HepG2 (cell line): Measurements from ENCODE around the gene FUT8. TPM values are rescaled to one million over a fixed set of nuclear protein-coding genes. Genes with fewer than 3 reads are reported as not detected.

Source experiments
- GPBP1L1 ChIP-seq: sonication (generic); formaldehyde crosslinking; IDR thresholded peaks from 2 replicates; pipeline ENCODE4 v1.5.0; 2020; ENCODE audit warnings: mild to moderate bottlenecking, missing genetic modification reagents
- JUND ChIP-seq: sonication (generic); formaldehyde crosslinking; IDR thresholded peaks from 2 replicates; pipeline ENCODE4 v1.8.0; 2022; ENCODE audit warnings: mild to moderate bottlenecking, missing genetic modification reagents
- KDM2A ChIP-seq: sonication (generic); formaldehyde crosslinking; IDR thresholded peaks from 2 replicates; pipeline ENCODE4 v1.4.0; 2020; ENCODE audit warnings: low read depth, missing genetic modification reagents, borderline replicate concordance
- MAF1 ChIP-seq: sonication (generic); formaldehyde crosslinking; IDR thresholded peaks from 2 replicates; pipeline ENCODE4 v1.5.0; 2020; ENCODE audit warnings: missing genetic modification reagents, borderline replicate concordance
- NFRKB ChIP-seq: fragments of 450-650 bp; IDR thresholded peaks from 2 replicates; pipeline ENCODE4 v1.6.1; 2017
- PTBP1 ChIP-seq: fragments of 200-400 bp; formaldehyde crosslinking; IDR thresholded peaks from 2 replicates; pipeline ENCODE4 v1.6.1; 2018; ENCODE audit warnings: low read length, low read depth; ENCODE audit not compliant: poor library complexity, severe bottlenecking
- THRA ChIP-seq: sonication (generic); formaldehyde crosslinking; IDR thresholded peaks from 2 replicates; pipeline ENCODE4 v1.4.0; 2020; ENCODE audit warnings: missing genetic modification reagents, borderline replicate concordance
- ZFP90 ChIP-seq: sonication (generic); formaldehyde crosslinking; IDR thresholded peaks from 2 replicates; pipeline ENCODE4 v1.8.0; 2022; ENCODE audit warnings: missing genetic modification reagents, mild to moderate bottlenecking, inconsistent platforms, borderline replicate concordance
- ZMYM2 ChIP-seq: sonication (generic); formaldehyde crosslinking; IDR thresholded peaks from 2 replicates; pipeline ENCODE4 v1.8.0; 2022; ENCODE audit warnings: mild to moderate bottlenecking, missing genetic modification reagents
- polyA plus RNA-seq, 8 experiments: library from polyadenylated mRNA; depleted of rRNA in 3 of 8; stranded (reverse) in 7 of 8; unstranded in 1 of 8; fragments of >200 nt; fragmentation: Illumina TruSeq in 4 of 8; extraction: Trizol in 4 of 8; gene quantifications; 2 replicates each; pipeline versions ENCODE4 v1.2.1 to v1.2.3, GENCODE V29; 2011 to 2016; ENCODE audit warnings: low read depth in 4 of 8, missing spikeins in 1 of 8, mixed read lengths in 1 of 8; ENCODE audit not compliant: insufficient read depth in 1 of 8
- total RNA-seq, 5 experiments: library from RNA; depleted of rRNA; stranded (reverse); fragments of >200 nt; fragmentation: Illumina TruSeq; extraction: Trizol; gene quantifications; 2 replicates each; pipeline ENCODE4 v1.2.3, GENCODE V29; 2016; ENCODE audit warnings: low read depth in 1 of 5
- TF ChIP-seq, protein P1 (sequence below): sonication (generic); formaldehyde crosslinking; IDR thresholded peaks from 2 replicates; pipeline ENCODE4 v1.5.0; 2020; ENCODE audit warnings: mild to moderate bottlenecking, missing genetic modification reagents, borderline replicate concordance
- TF ChIP-seq, protein P2 (sequence below): sonication (generic); formaldehyde crosslinking; IDR thresholded peaks from 2 replicates; pipeline ENCODE4 v1.5.0; 2020; ENCODE audit warnings: mild to moderate bottlenecking, missing genetic modification reagents, moderate library complexity
- TF ChIP-seq, protein P3 (sequence below): sonication (generic); formaldehyde crosslinking; conservative IDR thresholded peaks from 2 replicates; pipeline ENCODE4 v1.4.0; 2020; ENCODE audit warnings: mild to moderate bottlenecking, missing genetic modification reagents, moderate library complexity
- TF ChIP-seq, protein P4 (sequence below), 2 experiments: sonication (generic) in 1 of 2; formaldehyde crosslinking in 1 of 2; IDR thresholded peaks; 2 replicates each; pipeline versions ENCODE4 v1.5.1 to v1.6.1; 2011 to 2020; ENCODE audit warnings: borderline replicate concordance in 1 of 2, low read depth in 1 of 2, low read length in 1 of 2, mild to moderate bottlenecking in 1 of 2, missing genetic modification reagents in 1 of 2, moderate library complexity in 1 of 2
- TF ChIP-seq, protein P5 (sequence below): sonication (generic); formaldehyde crosslinking; IDR thresholded peaks from 2 replicates; pipeline ENCODE4 v1.4.0; 2020; ENCODE audit warnings: missing genetic modification reagents, mild to moderate bottlenecking, borderline replicate concordance

Gene FUT8
- total and polyA plus RNA-seq, 2 of the 13 experiments (the other 11 are each of a cell fraction or from before 2014, with no cell fraction given): 9.3 to 17.5 TPM

GRCh38 chr14:65411656-65412031, 886 bp upstream of the FUT8 start (continued):
- TF ChIP-seq, protein P1, sequence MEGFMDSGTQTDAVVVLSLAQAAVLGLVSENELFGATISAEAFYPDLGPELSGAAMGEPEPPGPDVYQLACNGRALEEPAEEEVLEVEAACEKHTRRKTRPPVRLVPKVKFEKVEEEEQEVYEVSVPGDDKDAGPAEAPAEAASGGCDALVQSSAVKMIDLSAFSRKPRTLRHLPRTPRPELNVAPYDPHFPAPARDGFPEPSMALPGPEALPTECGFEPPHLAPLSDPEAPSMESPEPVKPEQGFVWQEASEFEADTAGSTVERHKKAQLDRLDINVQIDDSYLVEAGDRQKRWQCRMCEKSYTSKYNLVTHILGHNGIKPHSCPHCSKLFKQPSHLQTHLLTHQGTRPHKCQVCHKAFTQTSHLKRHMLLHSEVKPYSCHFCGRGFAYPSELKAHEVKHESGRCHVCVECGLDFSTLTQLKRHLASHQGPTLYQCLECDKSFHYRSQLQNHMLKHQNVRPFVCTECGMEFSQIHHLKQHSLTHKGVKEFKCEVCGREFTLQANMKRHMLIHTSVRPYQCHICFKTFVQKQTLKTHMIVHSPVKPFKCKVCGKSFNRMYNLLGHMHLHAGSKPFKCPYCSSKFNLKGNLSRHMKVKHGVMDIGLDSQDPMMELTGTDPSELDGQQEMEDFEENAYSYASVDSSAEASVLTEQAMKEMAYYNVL (CRISPR knock-in tag): 0 out of 2 replicates have a peak, but pooled peaks have one; percentile 39
- TF ChIP-seq ZFP90 (CRISPR knock-in tag) (0 out of 2 replicates have a peak, but pooled peaks have one; percentile 20), NFRKB (no peak), THRA (CRISPR knock-in tag) (0 out of 2 replicates have a peak, but pooled peaks have one; percentile 22), JUND (CRISPR knock-in tag) (no peak), GPBP1L1 (no peak), ZMYM2 (CRISPR knock-in tag) (no peak), PTBP1 (peak; percentile 8), KDM2A (CRISPR knock-in tag) (no peak), MAF1 (CRISPR knock-in tag) (0 out of 2 replicates have a peak, but pooled peaks have one; percentile 49)
- TF ChIP-seq, protein P2, sequence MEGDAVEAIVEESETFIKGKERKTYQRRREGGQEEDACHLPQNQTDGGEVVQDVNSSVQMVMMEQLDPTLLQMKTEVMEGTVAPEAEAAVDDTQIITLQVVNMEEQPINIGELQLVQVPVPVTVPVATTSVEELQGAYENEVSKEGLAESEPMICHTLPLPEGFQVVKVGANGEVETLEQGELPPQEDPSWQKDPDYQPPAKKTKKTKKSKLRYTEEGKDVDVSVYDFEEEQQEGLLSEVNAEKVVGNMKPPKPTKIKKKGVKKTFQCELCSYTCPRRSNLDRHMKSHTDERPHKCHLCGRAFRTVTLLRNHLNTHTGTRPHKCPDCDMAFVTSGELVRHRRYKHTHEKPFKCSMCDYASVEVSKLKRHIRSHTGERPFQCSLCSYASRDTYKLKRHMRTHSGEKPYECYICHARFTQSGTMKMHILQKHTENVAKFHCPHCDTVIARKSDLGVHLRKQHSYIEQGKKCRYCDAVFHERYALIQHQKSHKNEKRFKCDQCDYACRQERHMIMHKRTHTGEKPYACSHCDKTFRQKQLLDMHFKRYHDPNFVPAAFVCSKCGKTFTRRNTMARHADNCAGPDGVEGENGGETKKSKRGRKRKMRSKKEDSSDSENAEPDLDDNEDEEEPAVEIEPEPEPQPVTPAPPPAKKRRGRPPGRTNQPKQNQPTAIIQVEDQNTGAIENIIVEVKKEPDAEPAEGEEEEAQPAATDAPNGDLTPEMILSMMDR (CRISPR knock-in tag): peak; percentile 17; the same call in 1 of the 2 replicates
- TF ChIP-seq, protein P3, sequence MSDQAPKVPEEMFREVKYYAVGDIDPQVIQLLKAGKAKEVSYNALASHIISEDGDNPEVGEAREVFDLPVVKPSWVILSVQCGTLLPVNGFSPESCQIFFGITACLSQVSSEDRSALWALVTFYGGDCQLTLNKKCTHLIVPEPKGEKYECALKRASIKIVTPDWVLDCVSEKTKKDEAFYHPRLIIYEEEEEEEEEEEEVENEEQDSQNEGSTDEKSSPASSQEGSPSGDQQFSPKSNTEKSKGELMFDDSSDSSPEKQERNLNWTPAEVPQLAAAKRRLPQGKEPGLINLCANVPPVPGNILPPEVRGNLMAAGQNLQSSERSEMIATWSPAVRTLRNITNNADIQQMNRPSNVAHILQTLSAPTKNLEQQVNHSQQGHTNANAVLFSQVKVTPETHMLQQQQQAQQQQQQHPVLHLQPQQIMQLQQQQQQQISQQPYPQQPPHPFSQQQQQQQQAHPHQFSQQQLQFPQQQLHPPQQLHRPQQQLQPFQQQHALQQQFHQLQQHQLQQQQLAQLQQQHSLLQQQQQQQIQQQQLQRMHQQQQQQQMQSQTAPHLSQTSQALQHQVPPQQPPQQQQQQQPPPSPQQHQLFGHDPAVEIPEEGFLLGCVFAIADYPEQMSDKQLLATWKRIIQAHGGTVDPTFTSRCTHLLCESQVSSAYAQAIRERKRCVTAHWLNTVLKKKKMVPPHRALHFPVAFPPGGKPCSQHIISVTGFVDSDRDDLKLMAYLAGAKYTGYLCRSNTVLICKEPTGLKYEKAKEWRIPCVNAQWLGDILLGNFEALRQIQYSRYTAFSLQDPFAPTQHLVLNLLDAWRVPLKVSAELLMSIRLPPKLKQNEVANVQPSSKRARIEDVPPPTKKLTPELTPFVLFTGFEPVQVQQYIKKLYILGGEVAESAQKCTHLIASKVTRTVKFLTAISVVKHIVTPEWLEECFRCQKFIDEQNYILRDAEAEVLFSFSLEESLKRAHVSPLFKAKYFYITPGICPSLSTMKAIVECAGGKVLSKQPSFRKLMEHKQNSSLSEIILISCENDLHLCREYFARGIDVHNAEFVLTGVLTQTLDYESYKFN (CRISPR knock-in tag): 0 out of 2 replicates have a peak, but pooled peaks have one; percentile 14
- TF ChIP-seq, protein P4, sequence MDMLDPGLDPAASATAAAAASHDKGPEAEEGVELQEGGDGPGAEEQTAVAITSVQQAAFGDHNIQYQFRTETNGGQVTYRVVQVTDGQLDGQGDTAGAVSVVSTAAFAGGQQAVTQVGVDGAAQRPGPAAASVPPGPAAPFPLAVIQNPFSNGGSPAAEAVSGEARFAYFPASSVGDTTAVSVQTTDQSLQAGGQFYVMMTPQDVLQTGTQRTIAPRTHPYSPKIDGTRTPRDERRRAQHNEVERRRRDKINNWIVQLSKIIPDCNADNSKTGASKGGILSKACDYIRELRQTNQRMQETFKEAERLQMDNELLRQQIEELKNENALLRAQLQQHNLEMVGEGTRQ (IDR thresholded peaks at IDR 0.05; ENCODE audit: low read depth, low read length): no peak
- TF ChIP-seq, protein P4 (CRISPR knock-in tag; IDR thresholded peaks at IDR 0.05; ENCODE audit: borderline replicate concordance): no peak
- TF ChIP-seq, protein P5, sequence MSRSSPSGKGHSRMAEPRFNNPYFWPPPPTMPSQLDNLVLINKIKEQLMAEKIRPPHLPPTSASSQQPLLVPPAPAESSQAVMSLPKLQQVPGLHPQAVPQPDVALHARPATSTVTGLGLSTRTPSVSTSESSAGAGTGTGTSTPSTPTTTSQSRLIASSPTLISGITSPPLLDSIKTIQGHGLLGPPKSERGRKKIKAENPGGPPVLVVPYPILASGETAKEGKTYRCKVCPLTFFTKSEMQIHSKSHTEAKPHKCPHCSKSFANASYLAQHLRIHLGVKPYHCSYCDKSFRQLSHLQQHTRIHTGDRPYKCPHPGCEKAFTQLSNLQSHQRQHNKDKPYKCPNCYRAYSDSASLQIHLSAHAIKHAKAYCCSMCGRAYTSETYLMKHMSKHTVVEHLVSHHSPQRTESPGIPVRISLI: no peak
